ENCODE data around the gene FEM1A. TPM values are rescaled to one million over a fixed set of nuclear protein-coding genes. Genes with fewer than 3 reads are reported as not detected.
"Not testable (repeated sequence)": the region's sequence is repeated elsewhere in the genome, so short reads cannot be mapped to it uniquely, and the experiment has no call there.

The FEM1A gene
- total RNA-seq, 1 donor from 2014 or later = 46.5 TPM

GRCh38 chr19:4775627-4776152 is 15.8 kb upstream of the FEM1A start:
- Histone ChIP-seq H3K4me3 (no peak overlapping the region), H3K4me1 (no peaks in the 10 kb centered on the region), H3K9me3 (replicated peaks) (peaks cover 1% of the 10 kb centered on the region), H3K27me3 (ENCODE audit: low read depth) (peaks cover 27% of the 10 kb centered on the region), H3K36me3 (no peaks in the 10 kb centered on the region), H3K27ac (replicated peaks) (no peak overlapping the region)
- intact Hi-C loops (cut with micrococcal nuclease) = no loop called here
- no peak for DNase-seq
- TF ChIP-seq, protein P1, sequence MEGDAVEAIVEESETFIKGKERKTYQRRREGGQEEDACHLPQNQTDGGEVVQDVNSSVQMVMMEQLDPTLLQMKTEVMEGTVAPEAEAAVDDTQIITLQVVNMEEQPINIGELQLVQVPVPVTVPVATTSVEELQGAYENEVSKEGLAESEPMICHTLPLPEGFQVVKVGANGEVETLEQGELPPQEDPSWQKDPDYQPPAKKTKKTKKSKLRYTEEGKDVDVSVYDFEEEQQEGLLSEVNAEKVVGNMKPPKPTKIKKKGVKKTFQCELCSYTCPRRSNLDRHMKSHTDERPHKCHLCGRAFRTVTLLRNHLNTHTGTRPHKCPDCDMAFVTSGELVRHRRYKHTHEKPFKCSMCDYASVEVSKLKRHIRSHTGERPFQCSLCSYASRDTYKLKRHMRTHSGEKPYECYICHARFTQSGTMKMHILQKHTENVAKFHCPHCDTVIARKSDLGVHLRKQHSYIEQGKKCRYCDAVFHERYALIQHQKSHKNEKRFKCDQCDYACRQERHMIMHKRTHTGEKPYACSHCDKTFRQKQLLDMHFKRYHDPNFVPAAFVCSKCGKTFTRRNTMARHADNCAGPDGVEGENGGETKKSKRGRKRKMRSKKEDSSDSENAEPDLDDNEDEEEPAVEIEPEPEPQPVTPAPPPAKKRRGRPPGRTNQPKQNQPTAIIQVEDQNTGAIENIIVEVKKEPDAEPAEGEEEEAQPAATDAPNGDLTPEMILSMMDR (IDR thresholded peaks at IDR 0.05; ENCODE audit: borderline replicate concordance) = no peak

- intact Hi-C loops (cut with micrococcal nuclease) = no loop called here
- peaks cover 4% of the 10 kb centered on the region for H3K9me3 ChIP-seq (replicated peaks)
- no peaks in the 10 kb centered on the region for H3K36me3 ChIP-seq
- no peaks in the 10 kb centered on the region for H3K4me1 ChIP-seq
- no peak overlapping the region for H3K27ac ChIP-seq (replicated peaks)
- DNase-seq = no peak
- no peak overlapping the region for H3K4me3 ChIP-seq
- H3K27me3 ChIP-seq (ENCODE audit: low read depth) = peaks cover 27% of the 10 kb centered on the region
- TF ChIP-seq, protein P1 (IDR thresholded peaks at IDR 0.05; ENCODE audit: borderline replicate concordance) = no peak
Measured at GRCh38 chr19:4776436-4777211, 14.9 kb upstream of the FEM1A start.

GRCh38 chr19:4778124-4778523 is 13.4 kb upstream of the FEM1A start:
- H3K27ac ChIP-seq (replicated peaks); H3K4me3 ChIP-seq; H3K9me3 ChIP-seq (replicated peaks); DNase-seq; H3K4me1 ChIP-seq; H3K36me3 ChIP-seq; intact Hi-C loops (cut with micrococcal nuclease): not testable (repeated sequence)
- peaks cover 31% of the 10 kb centered on the region for H3K27me3 ChIP-seq (ENCODE audit: low read depth)

GRCh38 chr19:4780860-4781259 is 10.7 kb upstream of the FEM1A start:
- intact Hi-C loops (cut with micrococcal nuclease) = loop anchor here (5.0 kb wide), 1 partner anchor 44 kb away; no protein-coding TSS in a partner anchor
- Histone ChIP-seq H3K4me1 (no peaks in the 10 kb centered on the region), H3K9me3 (replicated peaks) (peaks cover 4% of the 10 kb centered on the region), H3K4me3 (no peak overlapping the region), H3K36me3 (no peaks in the 10 kb centered on the region), H3K27me3 (ENCODE audit: low read depth) (peaks cover 18% of the 10 kb centered on the region), H3K27ac (replicated peaks) (no peak overlapping the region)
- no peak for DNase-seq
- TF ChIP-seq, protein P1 (IDR thresholded peaks at IDR 0.05; ENCODE audit: borderline replicate concordance) = no peak

- peaks cover 4% of the 10 kb centered on the region for H3K9me3 ChIP-seq (replicated peaks)
- no peak overlapping the region for H3K4me3 ChIP-seq
- TF ChIP-seq, protein P1 (IDR thresholded peaks at IDR 0.05; ENCODE audit: borderline replicate concordance) = no peak
- no peak overlapping the region for H3K27ac ChIP-seq (replicated peaks)
- H3K36me3 ChIP-seq = no peaks in the 10 kb centered on the region
- H3K4me1 ChIP-seq = no peaks in the 10 kb centered on the region
- intact Hi-C loops (cut with micrococcal nuclease) = loop anchor here (5.0 kb wide), 1 partner anchor 44 kb away; no protein-coding TSS in a partner anchor
- H3K27me3 ChIP-seq (ENCODE audit: low read depth) = peaks cover 9% of the 10 kb centered on the region
- no peak for DNase-seq
Measured at GRCh38 chr19:4781801-4782200, 9.7 kb upstream of the FEM1A start.

GRCh38 chr19:4786412-4787016 is 5.0 kb upstream of the FEM1A start:
- H3K27me3 ChIP-seq (ENCODE audit: low read depth); H3K9me3 ChIP-seq (replicated peaks); H3K4me1 ChIP-seq; DNase-seq; H3K4me3 ChIP-seq; intact Hi-C loops (cut with micrococcal nuclease); H3K36me3 ChIP-seq; H3K27ac ChIP-seq (replicated peaks): not testable (repeated sequence)

DNA sequence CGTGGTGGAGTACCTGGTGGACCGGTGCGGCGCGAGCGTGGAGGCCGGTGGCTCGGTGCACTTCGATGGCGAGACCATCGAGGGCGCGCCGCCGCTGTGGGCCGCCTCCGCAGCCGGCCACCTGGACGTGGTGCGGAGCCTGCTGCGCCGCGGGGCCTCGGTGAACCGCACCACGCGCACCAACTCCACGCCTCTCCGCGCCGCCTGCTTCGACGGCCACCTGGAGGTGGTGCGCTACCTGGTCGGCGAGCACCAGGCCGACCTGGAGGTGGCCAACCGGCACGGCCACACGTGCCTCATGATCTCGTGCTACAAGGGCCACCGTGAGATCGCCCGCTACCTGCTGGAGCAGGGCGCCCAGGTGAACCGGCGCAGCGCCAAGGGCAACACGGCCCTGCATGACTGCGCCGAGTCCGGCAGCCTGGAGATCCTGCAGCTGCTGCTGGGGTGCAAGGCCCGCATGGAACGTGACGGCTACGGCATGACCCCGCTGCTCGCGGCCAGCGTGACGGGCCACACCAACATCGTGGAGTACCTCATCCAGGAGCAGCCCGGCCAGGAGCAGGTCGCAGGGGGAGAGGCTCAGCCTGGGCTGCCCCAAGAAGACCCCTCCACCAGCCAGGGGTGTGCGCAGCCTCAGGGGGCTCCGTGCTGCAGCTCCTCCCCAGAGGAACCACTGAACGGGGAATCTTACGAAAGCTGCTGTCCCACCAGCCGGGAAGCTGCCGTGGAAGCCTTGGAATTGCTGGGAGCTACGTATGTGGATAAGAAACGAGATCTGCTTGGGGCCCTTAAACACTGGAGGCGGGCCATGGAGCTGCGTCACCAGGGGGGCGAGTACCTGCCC is 708 bp downstream of the FEM1A start:
- DNase-seq; H3K27me3 ChIP-seq (ENCODE audit: low read depth); intact Hi-C loops (cut with micrococcal nuclease); H3K9me3 ChIP-seq (replicated peaks): not testable (repeated sequence)
- Histone ChIP-seq H3K36me3 (peaks cover 40% of the 10 kb centered on the region), H3K27ac (replicated peaks) (peak overlapping the region; percentile 97), H3K4me1 (peaks cover 58% of the 10 kb centered on the region), H3K4me3 (peak overlapping the region; percentile 96)

DNA sequence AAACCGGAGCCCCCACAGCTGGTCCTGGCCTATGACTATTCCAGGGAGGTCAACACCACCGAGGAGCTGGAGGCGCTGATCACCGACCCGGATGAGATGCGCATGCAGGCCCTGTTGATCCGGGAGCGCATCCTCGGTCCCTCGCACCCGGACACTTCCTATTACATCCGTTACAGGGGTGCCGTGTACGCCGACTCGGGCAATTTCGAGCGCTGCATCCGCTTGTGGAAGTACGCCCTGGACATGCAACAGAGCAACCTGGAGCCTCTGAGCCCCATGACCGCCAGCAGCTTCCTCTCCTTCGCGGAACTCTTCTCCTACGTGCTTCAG is 1.3 kb downstream of the FEM1A start:
- Histone ChIP-seq H3K4me1 (peaks cover 58% of the 10 kb centered on the region), H3K4me3 (peak overlapping the region; percentile 96), H3K36me3 (peaks cover 40% of the 10 kb centered on the region), H3K27ac (replicated peaks) (peak overlapping the region; percentile 97)
- H3K9me3 ChIP-seq (replicated peaks); intact Hi-C loops (cut with micrococcal nuclease); H3K27me3 ChIP-seq (ENCODE audit: low read depth); DNase-seq: not testable (repeated sequence)

GRCh38 chr19:4793278-4793677 is 1.7 kb downstream of the FEM1A start:
- H3K9me3 ChIP-seq (replicated peaks); intact Hi-C loops (cut with micrococcal nuclease); DNase-seq; H3K27me3 ChIP-seq (ENCODE audit: low read depth): not testable (repeated sequence)
- Histone ChIP-seq H3K36me3 (peaks cover 40% of the 10 kb centered on the region), H3K27ac (replicated peaks) (peak overlapping the region; percentile 46), H3K4me3 (peak overlapping the region; percentile 96), H3K4me1 (peaks cover 58% of the 10 kb centered on the region)

All from left ventricle myocardium inferior (tissue), 1 donor.